Colonic mucosa (tissue), 4 donors: ENCODE measurements around the gene CERS4. TPM values are rescaled to one million over a fixed set of nuclear protein-coding genes. Genes with fewer than 3 reads are reported as not detected.

ENCODE experiments used
- DNase-seq: peaks from one replicate; pipeline ENCODE4 v3.0.0-alpha.2; 2020
- H3K27ac ChIP-seq: fragments of 200-600 bp; one replicate; pipeline ENCODE4 v1.8.0; 2021
- H3K27me3 ChIP-seq: fragments of 200-600 bp; one replicate; pipeline ENCODE4 v1.8.0; 2021
- H3K36me3 ChIP-seq: fragments of 200-600 bp; one replicate; pipeline ENCODE4 v1.8.0; 2021
- H3K4me1 ChIP-seq: fragments of 200-600 bp; one replicate; pipeline ENCODE4 v1.8.0; 2021; ENCODE audit warnings: mild to moderate bottlenecking
- H3K4me3 ChIP-seq: fragments of 200-600 bp; one replicate; pipeline ENCODE4 v1.8.0; 2021
- H3K9ac ChIP-seq, 2 donors: one replicate each; pipeline ENCODE4 v1.7.0; 2013; ENCODE audit warnings: control low read depth in 2 of 2, low read depth in 2 of 2, low read length in 2 of 2
- H3K9me3 ChIP-seq: fragments of 200-600 bp; one replicate; pipeline ENCODE4 v1.8.0; 2021
- CTCF ChIP-seq: fragments of 200-600 bp; IDR thresholded peaks from one replicate; pipeline ENCODE4 v1.8.0; 2022; ENCODE audit warnings: antibody characterized with exemption, mild to moderate bottlenecking
- intact Hi-C: fragments of 100-400 bp; cut with DNase I; formaldehyde crosslinking; loops from one replicate; pipeline ENCODE4 v1.14.1; 2022
- total RNA-seq, 2 donors: library from RNA; stranded (reverse); fragmentation: NEBNext Ultra II Directional in 1 of 2; extraction: Animal tissue kit (Norgen Biotek cat#: 25700) in 1 of 2; gene quantifications; one replicate each; pipeline ENCODE4 v1.2.1, GENCODE V29; 2021
- donor health status: healthy.
- donor health status: DM: no; HTN: no; CAD: no.
- donor health status: DM: no; HTN: no; CAD: no.

Gene CERS4
- 1 to 10 TPM; 2.9 to 5.3 TPM for total RNA-seq

- no peaks in the 10 kb centered on the region for H3K4me1 ChIP-seq
- no peak for TF ChIP-seq CTCF
Measured at GRCh38 chr19:8208922-8209461, at the start of gene CERS4. Gene CERS4, plus strand, starts transcription at chr19:8209370. Its CDS starts 41,707 bp downstream, at chr19:8251077.

DNA sequence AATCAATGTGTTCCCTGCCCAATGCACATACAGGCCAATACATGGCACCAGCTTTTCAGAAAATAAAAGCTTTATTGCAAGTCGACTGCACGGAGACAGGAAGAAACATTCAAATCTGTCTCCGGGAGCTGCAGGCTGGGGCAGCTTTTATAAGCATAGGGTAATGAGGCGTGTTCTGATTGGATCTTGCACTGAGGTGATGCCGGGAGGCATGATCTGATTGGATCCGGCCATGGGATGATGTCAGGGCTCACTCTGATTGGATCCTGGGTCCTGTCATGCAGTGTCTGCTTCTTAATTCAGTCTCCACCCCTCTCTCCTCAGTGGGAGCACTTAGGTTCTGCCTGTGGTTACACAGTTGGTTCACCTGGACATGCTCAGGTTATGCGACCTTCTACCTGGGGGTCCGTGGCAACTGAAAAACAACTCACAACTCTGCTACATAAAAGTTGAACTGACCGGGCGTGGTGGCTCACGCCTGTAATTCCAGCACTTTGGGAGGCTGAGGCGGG is 48.0 kb upstream of the CERS4 start:
- Histone ChIP-seq H3K9ac (no peak overlapping the region), H3K27ac (no peak overlapping the region), H3K4me1 (no peaks in the 10 kb centered on the region), H3K9me3 (no peaks in the 10 kb centered on the region), H3K36me3 (no peaks in the 10 kb centered on the region), H3K4me3 (no peak overlapping the region), H3K27me3 (no peaks in the 10 kb centered on the region)
- no peak for DNase-seq
- TF ChIP-seq CTCF = no peak
- intact Hi-C loops = no loop called here

More at GRCh38 chr19:8208922-8209461, at the start of gene CERS4:
- Histone ChIP-seq H3K27me3 (peaks cover 4% of the 10 kb centered on the region), H3K9me3 (no peaks in the 10 kb centered on the region), H3K36me3 (no peaks in the 10 kb centered on the region), H3K4me3 (peak within 1 kb of the TSS; percentile 63), H3K27ac (peak within 1 kb of the TSS; percentile 73), H3K9ac (peak within 1 kb of the TSS; percentile 63 to 75)
- intact Hi-C loops = no loop called here
- peak; percentile 66 for DNase-seq

DNA sequence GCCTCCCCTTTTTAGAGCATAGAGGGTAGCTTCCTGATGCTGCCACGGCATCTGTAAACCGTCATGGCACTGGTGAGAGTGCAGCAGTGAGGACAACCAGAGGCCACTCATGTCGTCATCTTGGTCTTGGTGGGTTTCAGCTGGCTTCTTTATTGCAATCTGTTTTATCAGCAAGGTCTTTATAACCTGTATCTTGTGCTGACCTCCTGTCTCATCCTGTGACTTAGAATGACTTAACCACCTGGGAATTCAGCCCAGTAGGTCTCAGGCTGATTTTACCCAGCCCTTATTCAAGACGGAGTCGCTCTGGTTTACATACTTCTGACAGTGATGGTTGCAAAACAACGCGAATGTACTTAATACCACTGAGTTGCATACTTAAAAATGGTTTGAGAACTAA is 45.4 kb upstream of the CERS4 start:
- Histone ChIP-seq H3K36me3 (no peaks in the 10 kb centered on the region), H3K4me1 (no peaks in the 10 kb centered on the region), H3K27ac (no peak overlapping the region), H3K9me3 (no peaks in the 10 kb centered on the region), H3K4me3 (no peak overlapping the region), H3K9ac (no peak overlapping the region), H3K27me3 (no peaks in the 10 kb centered on the region)
- no peak for TF ChIP-seq CTCF
- no peak for DNase-seq
- intact Hi-C loops = no loop called here

GRCh38 chr19:8167985-8168384 is 41.2 kb upstream of the CERS4 start:
- no peak for DNase-seq
- H3K9ac ChIP-seq = no peak overlapping the region
- intact Hi-C loops = no loop called here
- H3K27me3 ChIP-seq = no peaks in the 10 kb centered on the region
- no peaks in the 10 kb centered on the region for H3K9me3 ChIP-seq
- TF ChIP-seq CTCF = no peak
- H3K27ac ChIP-seq = no peak overlapping the region
- H3K4me1 ChIP-seq = no peaks in the 10 kb centered on the region
- H3K36me3 ChIP-seq = no peaks in the 10 kb centered on the region
- no peak overlapping the region for H3K4me3 ChIP-seq

DNA sequence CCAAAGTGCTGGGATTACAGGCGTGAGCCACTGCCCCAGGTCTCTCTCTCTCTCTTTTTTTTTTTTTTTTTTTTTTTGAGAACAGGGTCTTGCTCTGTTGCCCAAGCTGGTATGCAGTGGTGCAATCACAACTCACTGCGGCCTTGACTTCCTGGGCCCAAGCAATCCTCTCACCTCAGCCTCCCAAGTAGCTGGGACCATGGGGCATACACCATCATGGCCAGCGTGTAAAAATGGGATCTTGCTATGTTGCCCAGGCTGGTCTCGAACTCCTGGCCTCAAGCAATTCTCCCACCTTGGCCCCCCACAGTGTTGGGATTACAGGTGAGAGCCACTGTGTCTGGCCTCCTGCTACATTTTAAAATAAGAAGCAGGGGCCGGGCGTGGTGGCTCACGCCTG is 40.6 kb upstream of the CERS4 start:
- Histone ChIP-seq H3K36me3 (no peaks in the 10 kb centered on the region), H3K4me3 (no peak overlapping the region), H3K27ac (no peak overlapping the region), H3K9me3 (no peaks in the 10 kb centered on the region), H3K9ac (no peak overlapping the region), H3K27me3 (no peaks in the 10 kb centered on the region), H3K4me1 (no peaks in the 10 kb centered on the region)
- no peak for DNase-seq
- intact Hi-C loops = no loop called here
- no peak for TF ChIP-seq CTCF
